Uterus (tissue), 4 donors: ENCODE data around the gene DEK. TPM values are rescaled to one million over a fixed set of nuclear protein-coding genes. Genes with fewer than 3 reads are reported as not detected.

Experiments used
- DNase-seq, 2 donors: peaks; one replicate each; pipeline ENCODE4 v3.0.0-alpha.2; 2019 to 2020
- H3K27ac ChIP-seq, 2 donors: fragments of 200-600 bp; sonication (generic); 1 replicate in 1 of 2; 2 replicates in 1 of 2; pipeline ENCODE4 v1.5.1; 2016 to 2018
- H3K27me3 ChIP-seq, 2 donors: fragments of 200-600 bp; sonication (generic); one replicate each; pipeline ENCODE4 v1.5.1; 2018 to 2019; ENCODE audit warnings: control low read depth in 1 of 2
- H3K36me3 ChIP-seq, 2 donors: fragments of 200-600 bp; sonication (generic); one replicate each; pipeline ENCODE4 v1.5.1; 2019; ENCODE audit warnings: control low read depth in 1 of 2
- H3K4me1 ChIP-seq, 2 donors: fragments of 200-600 bp; sonication (generic); one replicate each; pipeline ENCODE4 v1.5.1; 2018 to 2019; ENCODE audit warnings: control low read depth in 1 of 2
- H3K4me3 ChIP-seq, 2 donors: fragments of 200-600 bp; sonication (generic); 1 replicate in 1 of 2; 2 replicates in 1 of 2; pipeline ENCODE4 v1.5.1; 2018 to 2019; ENCODE audit warnings: mild to moderate bottlenecking in 1 of 2
- H3K9me3 ChIP-seq, 2 donors: fragments of 200-600 bp; sonication (generic); one replicate each; pipeline ENCODE4 v1.5.1; 2019; ENCODE audit warnings: control low read depth in 1 of 2
- CTCF ChIP-seq, 4 experiments: fragments of 200-600 bp in 2 of 4; fragments of 450-650 bp in 2 of 4; sonication (generic) in 2 of 4; IDR thresholded peaks; one replicate each; pipeline ENCODE4 v1.5.1; 2016 to 2019; ENCODE audit warnings: antibody characterized with exemption in 4 of 4, mild to moderate bottlenecking in 2 of 4, moderate library complexity in 1 of 4
- POLR2A ChIP-seq, 2 donors: fragments of 450-650 bp; IDR thresholded peaks; one replicate each; pipeline ENCODE4 v1.6.1; 2016; ENCODE audit warnings: antibody characterized with exemption in 2 of 2, mild to moderate bottlenecking in 1 of 2, moderate library complexity in 1 of 2
- intact Hi-C: fragments of 100-400 bp; cut with DNase I; formaldehyde crosslinking; loops from one replicate; pipeline ENCODE4 v1.15.1; 2023; ENCODE audit warnings: low total_unique reads
- total RNA-seq, 4 donors: library from RNA; depleted of rRNA in 3 of 4; stranded (reverse); fragments of >200 nt in 3 of 4; gene quantifications; one replicate each; pipeline versions ENCODE4 v1.1.0 to v1.2.4, GENCODE V29; 2014 to 2023
- donor health status: DM: yes; HTN: yes; CAD: no.

DEK gene
- total RNA-seq, 4 donors from 2014 or later = 126 to 171 (median 144) TPM

DNA sequence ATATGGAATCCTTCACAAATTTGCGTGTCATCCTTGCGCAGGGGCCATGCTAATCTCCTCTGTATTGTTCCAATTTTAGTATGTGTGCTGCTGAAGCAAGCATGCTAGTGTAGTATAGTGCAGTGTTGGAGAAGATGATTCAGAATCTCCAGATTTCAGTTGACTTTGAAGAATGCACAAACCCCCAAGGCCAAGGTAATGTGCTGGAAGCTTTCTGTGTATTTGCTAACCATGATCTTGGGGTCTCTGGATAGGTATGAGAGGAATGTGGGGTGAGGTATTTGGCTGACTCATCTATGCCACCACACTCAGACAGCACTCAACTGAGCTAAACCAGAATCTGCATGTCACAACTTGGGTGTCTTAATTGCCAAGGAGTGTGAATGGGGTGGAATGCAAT, 42.6 kb upstream of the DEK start:
- TF ChIP-seq POLR2A (IDR thresholded peaks at IDR 0.05) (no peak), CTCF (IDR thresholded peaks at IDR 0.05) (no peak)

DNA sequence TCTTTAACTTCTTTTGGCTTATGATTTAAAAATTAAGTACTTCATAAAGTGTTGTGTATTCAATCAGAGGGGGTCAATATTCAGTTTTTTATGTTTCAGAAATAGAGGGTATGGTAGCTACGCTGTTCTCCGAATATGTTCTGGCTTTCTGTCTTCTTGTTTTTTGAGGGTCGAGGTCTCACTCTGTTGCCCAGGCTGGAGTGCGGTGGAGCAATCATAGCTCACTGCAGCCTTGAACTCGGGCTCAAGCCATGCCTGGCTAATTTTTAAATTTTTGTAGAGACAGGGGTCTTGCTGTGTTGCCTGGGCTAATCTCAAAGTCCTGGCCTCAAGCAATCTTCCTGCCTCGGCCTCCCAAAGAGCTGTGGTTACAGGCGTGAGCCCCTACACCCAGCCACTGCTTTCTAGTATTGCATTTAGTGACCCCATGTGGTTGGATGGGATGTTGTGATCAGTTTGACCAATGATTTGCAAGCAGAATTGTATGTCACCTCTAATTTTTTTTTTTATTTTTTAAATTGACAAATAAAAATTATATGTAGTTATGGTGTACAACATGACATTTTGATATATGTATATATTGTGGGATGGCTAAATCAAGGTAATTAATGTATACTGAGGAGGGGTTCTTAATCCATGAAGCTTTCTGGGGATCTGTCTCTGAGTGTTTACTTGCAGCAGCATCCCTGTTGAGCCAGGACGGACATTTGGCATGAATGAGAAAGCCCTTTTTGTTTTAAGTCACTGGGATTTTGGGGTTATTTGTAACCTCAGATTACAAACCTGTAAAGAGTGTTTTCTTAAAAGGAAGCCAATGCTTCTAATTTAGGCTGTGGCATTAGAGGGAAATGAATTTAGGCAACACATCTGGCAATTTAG, 38.5 kb upstream of the DEK start:
- Histone ChIP-seq H3K9me3 (no peaks in the 10 kb centered on the region), H3K27ac (no peak overlapping the region), H3K27me3 (no peaks in the 10 kb centered on the region), H3K36me3 (no peaks in the 10 kb centered on the region), H3K4me3 (no peak overlapping the region), H3K4me1 (no peaks in the 10 kb centered on the region)
- intact Hi-C loops = no loop called here
- TF ChIP-seq CTCF (IDR thresholded peaks at IDR 0.05) (no peak), POLR2A (IDR thresholded peaks at IDR 0.05) (no peak)
- no peak for DNase-seq

More for the DNA sequence above, 42.6 kb upstream of the DEK start:
- Histone ChIP-seq H3K4me1 (no peaks in the 10 kb centered on the region), H3K36me3 (no peaks in the 10 kb centered on the region), H3K9me3 (no peaks in the 10 kb centered on the region), H3K27ac (no peak overlapping the region), H3K4me3 (no peak overlapping the region), H3K27me3 (no peaks in the 10 kb centered on the region)
- intact Hi-C loops = no loop called here
- no peak for DNase-seq

DNA sequence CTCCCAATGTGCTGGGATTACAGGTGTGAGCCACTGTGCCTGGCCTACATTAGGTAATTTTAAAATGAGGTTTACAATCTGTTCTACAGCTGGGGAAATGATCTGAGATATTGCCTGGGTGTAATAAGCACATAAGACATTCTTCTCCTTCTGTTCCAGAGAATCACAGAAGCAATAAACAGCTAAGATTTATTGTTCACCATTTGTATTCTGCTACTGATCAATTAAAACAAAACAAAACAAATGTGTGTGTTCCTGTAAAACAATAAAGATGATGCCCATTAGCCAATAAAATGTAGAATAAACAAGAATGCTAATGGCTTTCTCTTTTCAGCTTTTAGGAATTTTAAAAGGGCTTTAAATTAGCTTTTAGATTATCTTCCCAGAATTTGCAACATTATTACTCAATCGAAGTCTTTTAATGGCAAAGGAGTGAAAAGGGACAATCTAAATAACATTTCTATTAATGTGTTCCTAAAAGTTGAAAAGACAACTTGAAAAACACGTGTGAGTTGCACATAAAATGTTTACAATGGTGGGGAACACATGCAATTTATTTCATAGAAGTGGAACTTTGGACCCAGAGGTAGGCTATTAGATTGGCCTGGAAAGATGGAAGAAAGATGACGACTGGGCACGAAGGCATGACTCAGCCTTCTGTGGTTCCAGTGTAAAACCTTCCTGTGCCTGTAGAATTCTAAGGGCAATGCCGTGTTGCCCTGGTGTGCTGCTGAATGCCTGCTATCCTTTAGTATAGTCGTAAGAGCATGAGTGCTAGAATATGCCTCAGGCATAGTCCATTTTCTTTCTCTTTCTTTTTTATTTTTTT, 29.0 kb upstream of the DEK start:
- TF ChIP-seq CTCF (IDR thresholded peaks at IDR 0.05) (no peak), POLR2A (IDR thresholded peaks at IDR 0.05) (no peak)
- H3K36me3 ChIP-seq = no peaks in the 10 kb centered on the region
- no peak overlapping the region for H3K4me3 ChIP-seq
- no peaks in the 10 kb centered on the region for H3K27me3 ChIP-seq
- no peaks in the 10 kb centered on the region for H3K9me3 ChIP-seq
- intact Hi-C loops = no loop called here
- no peaks in the 10 kb centered on the region for H3K4me1 ChIP-seq
- no peak overlapping the region for H3K27ac ChIP-seq
- no peak for DNase-seq

- no peak for DNase-seq
- Histone ChIP-seq H3K27ac (no peak overlapping the region), H3K27me3 (no peaks in the 10 kb centered on the region), H3K4me1 (no peaks in the 10 kb centered on the region), H3K36me3 (no peaks in the 10 kb centered on the region), H3K4me3 (no peak overlapping the region), H3K9me3 (no peaks in the 10 kb centered on the region)
- TF ChIP-seq POLR2A (IDR thresholded peaks at IDR 0.05) (no peak), CTCF (IDR thresholded peaks at IDR 0.05) (no peak)
- intact Hi-C loops = no loop called here
Measured at GRCh38 chr6:18289283-18289682, 25.0 kb upstream of the DEK start.

GRCh38 chr6:18284261-18284660, 19.9 kb upstream of the DEK start:
- Histone ChIP-seq H3K4me3 (no peak overlapping the region), H3K4me1 (no peaks in the 10 kb centered on the region), H3K27me3 (no peaks in the 10 kb centered on the region), H3K27ac (no peak overlapping the region), H3K9me3 (no peaks in the 10 kb centered on the region), H3K36me3 (no peaks in the 10 kb centered on the region)
- no peak for DNase-seq
- intact Hi-C loops = no loop called here
- no peak for TF ChIP-seq POLR2A (IDR thresholded peaks at IDR 0.05)
- no peak for TF ChIP-seq CTCF (IDR thresholded peaks at IDR 0.05)
